ENCODE measurements around the gene NTN1.

- TF ChIP-seq ZNF510 (tag by site-specific recombination; IDR thresholded peaks at IDR 0.05; ENCODE audit: insufficient replicate concordance), result no peak
- TF ChIP-seq, protein P1, sequence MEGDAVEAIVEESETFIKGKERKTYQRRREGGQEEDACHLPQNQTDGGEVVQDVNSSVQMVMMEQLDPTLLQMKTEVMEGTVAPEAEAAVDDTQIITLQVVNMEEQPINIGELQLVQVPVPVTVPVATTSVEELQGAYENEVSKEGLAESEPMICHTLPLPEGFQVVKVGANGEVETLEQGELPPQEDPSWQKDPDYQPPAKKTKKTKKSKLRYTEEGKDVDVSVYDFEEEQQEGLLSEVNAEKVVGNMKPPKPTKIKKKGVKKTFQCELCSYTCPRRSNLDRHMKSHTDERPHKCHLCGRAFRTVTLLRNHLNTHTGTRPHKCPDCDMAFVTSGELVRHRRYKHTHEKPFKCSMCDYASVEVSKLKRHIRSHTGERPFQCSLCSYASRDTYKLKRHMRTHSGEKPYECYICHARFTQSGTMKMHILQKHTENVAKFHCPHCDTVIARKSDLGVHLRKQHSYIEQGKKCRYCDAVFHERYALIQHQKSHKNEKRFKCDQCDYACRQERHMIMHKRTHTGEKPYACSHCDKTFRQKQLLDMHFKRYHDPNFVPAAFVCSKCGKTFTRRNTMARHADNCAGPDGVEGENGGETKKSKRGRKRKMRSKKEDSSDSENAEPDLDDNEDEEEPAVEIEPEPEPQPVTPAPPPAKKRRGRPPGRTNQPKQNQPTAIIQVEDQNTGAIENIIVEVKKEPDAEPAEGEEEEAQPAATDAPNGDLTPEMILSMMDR (tag by site-specific recombination; IDR thresholded peaks at IDR 0.05), result no peak
Measured at GRCh38 chr17:9209781-9210370, 188.6 kb downstream of the NTN1 start.

Data from HEK293 (cell line).